Measurements from ENCODE around the gene CCDC73. TPM values are rescaled to one million over a fixed set of nuclear protein-coding genes. Genes with fewer than 3 reads are reported as not detected.

The CCDC73 gene
- total RNA-seq, 1 experiment from 2014 or later, result 0.04 TPM

- Histone ChIP-seq H3K4me2 (ENCODE audit: insufficient read depth, insufficient read length, low read length) (no peak overlapping the region), H2AFZ (ENCODE audit: low read length) (no peak overlapping the region), H3K23me2 (ENCODE audit: insufficient read length, low read depth, low read length, poor library complexity, severe bottlenecking) (no peaks in the 10 kb centered on the region), H4K91ac (ENCODE audit: insufficient read length, low read depth, low read length) (no peak overlapping the region), H2BK120ac (ENCODE audit: low read depth, low read length, poor library complexity, severe bottlenecking) (no peak overlapping the region), H2BK5ac (ENCODE audit: insufficient read length, low read length) (no peak overlapping the region), H3K79me1 (ENCODE audit: insufficient read depth, low read depth, low read length, poor library complexity, severe bottlenecking) (no peaks in the 10 kb centered on the region), H3K79me2 (ENCODE audit: insufficient read depth, low read length) (no peaks in the 10 kb centered on the region), H2BK12ac (ENCODE audit: insufficient read length, low read depth, low read length) (no peak overlapping the region), H3K56ac (ENCODE audit: insufficient read length, low read depth, low read length) (no peak overlapping the region), H2BK15ac (ENCODE audit: low read depth, low read length) (no peak overlapping the region), H3T11ph (ENCODE audit: low read length) (no peak overlapping the region), H2BK20ac (ENCODE audit: low read depth, low read length, poor library complexity, severe bottlenecking) (no peak overlapping the region), H3K27ac (ENCODE audit: insufficient read length, low read depth, low read length) (no peak overlapping the region), H3K9me3 (ENCODE audit: control insufficient read depth, low read depth, low read length) (no peaks in the 10 kb centered on the region), H3K4me1 (ENCODE audit: insufficient read depth, low read length) (no peaks in the 10 kb centered on the region), H3K23ac (ENCODE audit: insufficient read length, low read depth, low read length) (no peak overlapping the region), H4K20me1 (ENCODE audit: control insufficient read depth, insufficient read depth, insufficient read length) (no peaks in the 10 kb centered on the region), H2AK5ac (ENCODE audit: insufficient read length, low read length) (no peak overlapping the region), H3K4ac (ENCODE audit: low read depth, low read length) (no peak overlapping the region), H3K14ac (ENCODE audit: insufficient read depth, low read length) (no peak overlapping the region), H3K9ac (ENCODE audit: extremely low read depth, insufficient read length, low read length) (no peak overlapping the region), H4K5ac (ENCODE audit: insufficient read length, low read depth, low read length) (no peak overlapping the region), H4K8ac (replicated peaks; ENCODE audit: insufficient read length, low read depth, low read length) (no peak overlapping the region), H3K18ac (ENCODE audit: insufficient read length, low read depth, low read length) (no peak overlapping the region), H3K27me3 (ENCODE audit: insufficient read depth, low read length) (no peaks in the 10 kb centered on the region)
- DNase-seq, result no peak
- H3K4me1 Mint-ChIP-seq, result peaks cover 3 to 4% of the 10 kb centered on the region in 2 experiments
- H3K4me3 Mint-ChIP-seq, result no peak overlapping the region
- peak; percentile 53 for TF ChIP-seq CTCF (conservative IDR thresholded peaks at IDR 0.05)
- H3K9me3 Mint-ChIP-seq, result no peaks in the 10 kb centered on the region; a peak in 2 of 5 replicates
- no peaks in the 10 kb centered on the region; a peak in 3 of 7 replicates for H3K36me3 Mint-ChIP-seq (ENCODE audit: insufficient read depth in 1 of 3, low read depth in 3 of 3)
- H3K27ac Mint-ChIP-seq, result no peak overlapping the region
- H3K27me3 Mint-ChIP-seq (ENCODE audit: low read depth), result no peaks in the 10 kb centered on the region
Observed at GRCh38 chr11:32615422-32615821, 179.0 kb downstream of the CCDC73 start.
